Measurements from ENCODE around the gene ADISSP. TPM values are rescaled to one million over a fixed set of nuclear protein-coding genes. Genes with fewer than 3 reads are reported as not detected.
A peak's percentile ranks its signal among the peaks of the same experiment; 100 is the strongest.

ADISSP gene
- total RNA-seq = 10 to 100 TPM; 29.4 to 42.4 (median 35.1) TPM
- polyA plus RNA-seq = 10 to 100 TPM; 31.3 to 55.5 (median 36.8) TPM
- long read RNA-seq, donor 1, transcript C20orf27-202 (6 exons, 1,886 nt) = major isoform, 44 of 45 reads
- long read RNA-seq, donor 1, partial matches to known transcripts = 0 of 45 reads
- long read RNA-seq, donor 1, other reads (novel, unspliced or antisense) = 0 of 45 reads
- long read RNA-seq, donor 2, transcript C20orf27-202 (6 exons, 1,886 nt) = major isoform, 25 of 25 reads
- long read RNA-seq, donor 2, partial matches to known transcripts = 0 of 25 reads
- long read RNA-seq, donor 2, other reads (novel, unspliced or antisense) = 0 of 25 reads

DNA sequence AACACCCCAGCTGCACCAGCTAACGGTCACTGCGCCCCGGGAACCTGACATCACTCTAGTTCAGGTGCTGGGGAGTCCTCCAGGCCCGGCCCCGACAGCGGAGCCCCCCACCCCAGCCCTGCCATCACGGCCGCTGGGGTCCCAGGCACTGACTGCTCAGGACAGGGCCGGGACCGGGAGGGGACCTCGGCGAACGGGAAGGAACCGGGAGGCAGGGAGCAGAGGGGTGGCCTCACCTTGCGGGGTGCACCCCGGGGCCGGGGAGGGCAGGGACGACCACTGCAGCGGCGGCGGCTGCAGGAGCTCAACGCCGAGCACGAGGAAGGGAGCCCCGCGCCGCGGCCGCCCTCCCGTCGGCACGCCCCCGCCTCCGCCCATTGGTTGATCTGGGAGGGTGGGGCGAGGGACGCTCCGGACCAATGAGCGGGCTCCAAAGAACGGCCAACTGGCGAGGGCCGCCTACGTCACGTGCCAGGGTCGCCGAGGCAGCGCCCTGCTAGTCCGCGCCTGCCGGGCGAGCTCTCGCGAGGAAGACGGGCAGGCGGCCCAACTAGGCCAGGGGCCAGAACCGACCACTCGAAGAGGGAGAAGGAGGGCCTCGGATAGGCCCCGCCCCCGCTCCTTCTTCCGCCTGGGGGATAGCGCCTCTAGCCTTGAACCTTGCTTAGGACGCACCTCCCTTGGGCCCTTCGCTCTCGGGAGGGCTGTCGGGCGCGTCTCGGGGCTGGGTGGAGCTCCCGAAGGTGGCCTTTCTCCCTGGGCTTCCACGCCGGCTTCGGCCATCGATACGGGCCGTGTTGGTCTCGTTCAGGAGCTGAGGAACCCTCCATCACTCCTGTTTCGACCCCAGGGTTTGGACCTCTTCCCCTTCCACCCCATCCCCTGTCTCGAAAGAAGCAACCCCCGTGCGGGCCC, at the start of gene ADISSP:
ADISSP (minus strand) TSS at position 327 of the 915 bp plus-strand sequence. CDS start 7,653 bp downstream, outside the sequence.
- 0 to 1% (median 1%) methylated on average over 43 to 80 of the region's 80 CpGs for WGBS, 5 donors
- Histone ChIP-seq H3K27ac (peak within 1 kb of the TSS; percentile 85 to 97 (median 91)), H3K9me3 (no peaks in the 10 kb centered on the region), H3K4me3 (peak within 1 kb of the TSS; percentile 63 to 98 (median 82)), H3K4me1 (peaks cover 12 to 71% (median 45%) of the 10 kb centered on the region in 6 donors), H3K27me3 (replicated peaks in 1 of 7) (no peaks in the 10 kb centered on the region), H3K36me3 (no peaks in the 10 kb centered on the region)
- intact Hi-C loops (cut with DNase I; ENCODE audit: low total_unique reads) = no loop called here
- TF ChIP-seq, protein P1, sequence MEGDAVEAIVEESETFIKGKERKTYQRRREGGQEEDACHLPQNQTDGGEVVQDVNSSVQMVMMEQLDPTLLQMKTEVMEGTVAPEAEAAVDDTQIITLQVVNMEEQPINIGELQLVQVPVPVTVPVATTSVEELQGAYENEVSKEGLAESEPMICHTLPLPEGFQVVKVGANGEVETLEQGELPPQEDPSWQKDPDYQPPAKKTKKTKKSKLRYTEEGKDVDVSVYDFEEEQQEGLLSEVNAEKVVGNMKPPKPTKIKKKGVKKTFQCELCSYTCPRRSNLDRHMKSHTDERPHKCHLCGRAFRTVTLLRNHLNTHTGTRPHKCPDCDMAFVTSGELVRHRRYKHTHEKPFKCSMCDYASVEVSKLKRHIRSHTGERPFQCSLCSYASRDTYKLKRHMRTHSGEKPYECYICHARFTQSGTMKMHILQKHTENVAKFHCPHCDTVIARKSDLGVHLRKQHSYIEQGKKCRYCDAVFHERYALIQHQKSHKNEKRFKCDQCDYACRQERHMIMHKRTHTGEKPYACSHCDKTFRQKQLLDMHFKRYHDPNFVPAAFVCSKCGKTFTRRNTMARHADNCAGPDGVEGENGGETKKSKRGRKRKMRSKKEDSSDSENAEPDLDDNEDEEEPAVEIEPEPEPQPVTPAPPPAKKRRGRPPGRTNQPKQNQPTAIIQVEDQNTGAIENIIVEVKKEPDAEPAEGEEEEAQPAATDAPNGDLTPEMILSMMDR (IDR thresholded peaks at IDR 0.05 in 8 of 11, conservative IDR thresholded peaks at IDR 0.05 in 3 of 11) = peak in 4 of 11 experiments; percentile 25 to 63 (median 42)
- TF ChIP-seq POLR2A (IDR thresholded peaks at IDR 0.05) = no peak
- TF ChIP-seq POLR2AphosphoS5 (IDR thresholded peaks at IDR 0.05) = peak; percentile 89 to 95 (median 91)
- DNase-seq = peak; percentile 100

DNA sequence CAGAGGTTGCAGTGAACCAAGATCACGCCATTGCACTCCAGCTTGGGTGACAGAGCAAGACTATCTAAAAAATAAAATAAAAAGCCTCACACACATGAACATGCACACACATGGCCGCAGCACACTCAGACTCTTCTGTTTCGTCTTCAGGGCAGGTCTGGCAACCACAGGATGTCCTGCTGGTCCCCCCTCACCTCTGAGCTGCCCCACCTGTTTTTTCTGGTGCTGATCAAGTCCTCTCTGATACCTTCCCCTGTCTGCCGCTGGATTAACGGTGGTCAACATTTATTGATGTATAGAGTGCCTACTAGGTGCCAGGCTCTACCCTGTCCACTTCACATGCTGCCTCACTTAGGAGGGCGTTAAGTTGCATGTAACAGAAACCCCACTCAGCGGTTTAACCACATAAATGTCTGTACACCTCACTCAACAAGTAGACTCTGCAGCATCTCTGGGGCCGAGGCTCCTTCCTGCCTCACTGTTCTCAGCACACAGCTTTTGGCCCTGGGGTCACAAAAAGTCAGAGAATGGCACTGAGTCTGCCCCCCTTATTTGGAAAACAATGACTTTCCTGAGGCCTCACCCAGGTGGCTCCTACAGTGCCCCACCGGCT, 48.3 kb upstream of the ADISSP start:
- peaks cover 28 to 88% (median 69%) of the 10 kb centered on the region in 6 donors for H3K4me1 ChIP-seq

DNA sequence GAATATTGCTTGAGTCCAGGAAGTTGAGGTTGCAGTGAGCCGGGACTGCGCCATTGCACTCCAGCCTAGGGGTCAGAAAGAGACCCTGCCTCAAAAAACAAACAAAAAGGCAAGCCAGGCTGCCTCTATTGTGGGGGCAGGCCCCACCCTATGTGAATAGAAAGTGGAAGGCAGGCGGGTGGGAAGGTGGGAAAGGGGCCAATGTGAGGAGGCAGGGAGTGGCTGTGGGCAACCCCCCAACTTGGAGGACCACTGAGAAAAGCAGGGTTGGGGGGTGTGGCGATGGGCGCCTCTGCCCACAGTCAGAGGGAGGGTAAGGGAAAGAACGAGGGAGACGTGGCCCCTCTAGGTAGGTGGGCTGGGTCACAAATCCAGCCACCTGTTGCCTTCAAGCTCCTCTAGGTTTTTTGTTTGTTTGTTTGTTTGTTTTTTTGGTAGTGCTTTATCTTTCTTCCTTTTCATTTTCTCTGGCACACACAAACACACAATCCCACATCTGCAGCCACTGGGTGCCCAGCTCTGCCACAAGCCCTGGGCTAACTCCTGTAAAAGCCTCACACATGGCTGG, 47.5 kb upstream of the ADISSP start:
- Histone ChIP-seq H3K4me3 (no peak overlapping the region), H3K27me3 (replicated peaks in 1 of 7) (no peaks in the 10 kb centered on the region), H3K9me3 (no peaks in the 10 kb centered on the region), H3K27ac (peak overlapping the region in 4 of 8 donors; percentile 62 to 96 (median 72)), H3K4me1 (peaks cover 28 to 93% (median 73%) of the 10 kb centered on the region in 6 donors), H3K36me3 (no peaks in the 10 kb centered on the region)
- DNase-seq = no peak
- WGBS, 5 donors = 73 to 91% (median 83%) methylated on average over 7 of the region's 7 CpGs
- intact Hi-C loops (cut with DNase I; ENCODE audit: low total_unique reads) = no loop called here
- TF ChIP-seq, protein P1 (IDR thresholded peaks at IDR 0.05 in 8 of 11, conservative IDR thresholded peaks at IDR 0.05 in 3 of 11) = no peak
- TF ChIP-seq POLR2A (IDR thresholded peaks at IDR 0.05) = no peak
- TF ChIP-seq POLR2AphosphoS5 (IDR thresholded peaks at IDR 0.05) = no peak

More for the DNA sequence above, 48.3 kb upstream of the ADISSP start:
- WGBS, 5 donors = 58 to 66% (median 62%) methylated on average over 9 of the region's 9 CpGs
- no peaks in the 10 kb centered on the region for H3K36me3 ChIP-seq
- TF ChIP-seq POLR2AphosphoS5 (IDR thresholded peaks at IDR 0.05) (no peak), POLR2A (IDR thresholded peaks at IDR 0.05) (no peak)
- TF ChIP-seq, protein P1 (IDR thresholded peaks at IDR 0.05 in 8 of 11, conservative IDR thresholded peaks at IDR 0.05 in 3 of 11) = no peak
- H3K9me3 ChIP-seq = no peaks in the 10 kb centered on the region
- H3K4me3 ChIP-seq = no peak overlapping the region
- intact Hi-C loops (cut with DNase I; ENCODE audit: low total_unique reads) = no loop called here
- no peak for DNase-seq
- H3K27ac ChIP-seq = peak overlapping the region in 7 of 8 donors; percentile 9 to 96 (median 62)
- no peaks in the 10 kb centered on the region for H3K27me3 ChIP-seq (replicated peaks in 1 of 7)
